Measurements from ENCODE around the gene NACC2.

NACC2 gene, protein sequence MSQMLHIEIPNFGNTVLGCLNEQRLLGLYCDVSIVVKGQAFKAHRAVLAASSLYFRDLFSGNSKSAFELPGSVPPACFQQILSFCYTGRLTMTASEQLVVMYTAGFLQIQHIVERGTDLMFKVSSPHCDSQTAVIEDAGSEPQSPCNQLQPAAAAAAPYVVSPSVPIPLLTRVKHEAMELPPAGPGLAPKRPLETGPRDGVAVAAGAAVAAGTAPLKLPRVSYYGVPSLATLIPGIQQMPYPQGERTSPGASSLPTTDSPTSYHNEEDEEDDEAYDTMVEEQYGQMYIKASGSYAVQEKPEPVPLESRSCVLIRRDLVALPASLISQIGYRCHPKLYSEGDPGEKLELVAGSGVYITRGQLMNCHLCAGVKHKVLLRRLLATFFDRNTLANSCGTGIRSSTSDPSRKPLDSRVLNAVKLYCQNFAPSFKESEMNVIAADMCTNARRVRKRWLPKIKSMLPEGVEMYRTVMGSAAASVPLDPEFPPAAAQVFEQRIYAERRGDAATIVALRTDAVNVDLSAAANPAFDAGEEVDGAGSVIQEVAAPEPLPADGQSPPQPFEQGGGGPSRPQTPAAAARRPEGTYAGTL

DNA sequence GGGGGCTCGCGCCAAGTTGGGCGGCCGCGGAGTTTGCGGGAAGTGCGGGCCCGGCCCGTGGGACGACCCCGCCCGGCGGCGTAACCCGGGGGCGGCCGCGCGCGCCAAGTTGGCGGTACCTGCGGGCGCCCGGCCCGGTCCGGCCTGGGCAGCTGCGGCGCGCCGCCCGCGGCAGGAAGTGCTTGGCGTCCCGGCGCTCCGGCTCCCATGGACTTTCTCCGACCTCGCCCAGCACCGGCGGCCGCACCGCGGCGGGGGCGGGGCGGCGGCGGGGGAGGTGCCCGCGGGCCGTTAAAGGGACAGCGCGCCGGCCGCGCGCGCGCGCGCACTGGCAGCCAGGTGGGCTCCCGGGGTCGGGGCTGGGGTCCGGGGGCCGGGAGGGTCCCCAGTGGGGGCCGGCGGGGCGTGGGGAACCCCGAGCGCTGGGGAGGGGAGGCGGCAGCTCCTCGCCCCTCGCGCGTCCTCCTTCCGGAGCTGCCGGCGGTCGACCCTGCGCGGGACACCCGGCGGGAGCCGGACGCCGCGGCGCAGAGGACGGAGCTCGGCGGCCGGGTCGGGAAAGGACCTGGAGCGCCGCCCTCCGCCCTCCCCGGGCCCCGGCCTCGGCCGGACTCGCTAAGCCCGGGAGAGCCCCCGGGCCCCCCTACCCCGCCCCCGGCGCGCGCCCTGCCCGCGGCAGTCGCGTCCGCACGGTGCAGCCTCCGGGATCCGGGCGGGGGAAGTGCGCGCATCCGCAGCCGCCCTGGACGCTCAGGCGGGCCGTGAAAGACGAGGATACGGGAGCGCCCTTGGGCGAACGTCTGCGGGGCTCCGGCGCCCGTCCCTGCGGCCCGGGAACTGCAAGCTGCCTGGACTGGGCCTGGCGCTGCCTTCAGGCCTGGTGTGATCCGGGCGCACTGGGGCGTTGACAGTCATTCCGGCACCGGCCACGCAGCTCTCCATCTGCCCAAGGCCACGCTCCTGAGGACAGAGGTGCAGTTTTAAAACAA is at the start of gene NACC2:
NACC2 (minus strand) TSS at position 220 of the 989 bp plus-strand sequence. CDS start 44,768 bp downstream, outside the sequence.
- H3K4me3 Mint-ChIP-seq: peak within 1 kb of the TSS; percentile 80 to 82
- no peaks in the 10 kb centered on the region for H3K9me3 Mint-ChIP-seq
- H3K4me1 Mint-ChIP-seq: peaks cover 48% of the 10 kb centered on the region
- H3K27me3 Mint-ChIP-seq: peaks cover 20% of the 10 kb centered on the region
- ATAC-seq (peak; percentile 48), DNase-seq (no peak)
- peak within 1 kb of the TSS; percentile 72 to 88 for H3K27ac Mint-ChIP-seq

DNA sequence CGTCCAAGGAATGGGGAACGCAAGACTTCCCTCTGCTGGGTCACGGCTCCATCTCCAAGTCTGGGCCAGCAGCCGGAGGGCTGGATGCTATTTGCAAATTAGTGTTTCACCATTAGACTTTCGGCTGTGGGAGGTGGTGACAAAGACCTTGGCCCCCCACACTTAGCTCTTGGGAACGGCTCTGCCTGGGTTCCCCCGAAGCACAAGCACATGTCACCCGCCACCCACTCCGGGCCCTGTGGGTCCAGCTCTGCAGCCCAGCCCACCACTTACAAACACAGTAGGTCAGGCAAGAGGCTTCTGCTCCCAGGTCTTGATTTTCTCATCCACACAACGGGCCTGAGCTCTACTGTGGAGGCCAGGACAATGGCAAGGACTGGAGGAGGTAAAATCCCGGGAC is 49.4 kb upstream of the NACC2 start:
- Mint-ChIP-seq H3K4me1 (no peaks in the 10 kb centered on the region), H3K27me3 (peaks cover 34% of the 10 kb centered on the region), H3K4me3 (no peak overlapping the region), H3K9me3 (no peaks in the 10 kb centered on the region), H3K27ac (no peak overlapping the region)
- no peak for DNase-seq
- no peak for ATAC-seq

DNA sequence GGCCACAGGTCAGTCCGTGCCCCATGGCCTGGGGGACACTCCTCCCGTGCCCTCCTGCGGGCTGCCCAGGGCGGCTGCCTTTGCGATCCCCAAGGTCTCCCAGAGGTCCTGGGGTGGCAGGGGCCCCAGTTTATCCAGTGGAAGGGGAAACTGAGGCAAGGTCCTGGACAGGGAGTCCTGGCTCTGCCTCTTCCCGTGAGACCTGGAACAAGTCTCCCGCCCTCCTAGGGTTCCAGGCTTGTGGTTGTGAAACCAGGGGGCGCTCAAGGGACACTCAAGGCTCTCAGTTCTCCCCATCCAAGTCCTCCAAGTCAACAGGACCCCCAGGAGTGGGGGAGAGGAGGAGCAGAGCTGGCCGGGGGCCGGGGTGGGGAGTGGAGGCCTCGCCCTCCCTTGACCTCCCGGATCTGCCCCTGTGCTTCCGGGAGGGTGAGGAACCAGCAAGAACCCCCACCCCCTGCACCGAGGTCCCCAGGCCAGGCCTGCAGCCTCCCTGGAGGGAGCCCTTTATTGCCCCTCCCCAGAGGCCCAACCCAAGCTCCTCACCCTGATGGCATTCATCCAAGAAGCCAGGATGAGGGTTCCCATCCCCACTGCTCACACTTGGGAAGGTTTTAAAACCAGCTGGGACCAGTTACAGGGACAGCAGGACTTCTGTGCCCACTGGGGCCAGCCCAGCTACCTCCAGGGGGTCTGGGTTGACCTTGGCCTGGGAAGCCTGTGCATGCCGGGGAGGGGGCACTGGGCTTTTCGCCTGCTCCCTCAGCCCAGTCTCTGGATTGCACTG is 48.3 kb upstream of the NACC2 start:
- H3K9me3 Mint-ChIP-seq: no peaks in the 10 kb centered on the region
- H3K27me3 Mint-ChIP-seq: peaks cover 39% of the 10 kb centered on the region
- no peak for DNase-seq
- H3K4me1 Mint-ChIP-seq: no peaks in the 10 kb centered on the region
- H3K27ac Mint-ChIP-seq: no peak overlapping the region
- no peak overlapping the region for H3K4me3 Mint-ChIP-seq
- ATAC-seq: no peak

DNA sequence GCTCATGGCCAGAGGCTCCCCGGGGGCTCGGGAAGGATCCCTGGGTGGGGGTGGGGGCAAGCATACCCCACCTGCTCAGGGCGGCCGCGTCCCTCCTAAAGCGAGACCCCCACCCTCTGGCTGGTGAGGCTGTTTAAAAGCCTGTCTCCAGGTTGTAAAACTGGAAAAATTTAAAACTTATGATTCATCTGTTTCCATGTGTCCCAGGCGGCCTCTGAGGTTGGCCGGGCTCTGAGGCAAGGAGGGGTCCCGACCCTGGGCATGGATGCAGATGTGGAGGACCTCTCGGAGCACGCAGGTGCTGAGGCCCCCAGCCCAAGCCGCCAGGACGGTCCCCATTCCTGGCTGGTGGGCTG is 47.7 kb upstream of the NACC2 start:
- Mint-ChIP-seq H3K4me3 (no peak overlapping the region), H3K27ac (no peak overlapping the region), H3K9me3 (no peaks in the 10 kb centered on the region), H3K27me3 (peaks cover 40% of the 10 kb centered on the region), H3K4me1 (no peaks in the 10 kb centered on the region)
- DNase-seq (no peak), ATAC-seq (no peak)

DNA sequence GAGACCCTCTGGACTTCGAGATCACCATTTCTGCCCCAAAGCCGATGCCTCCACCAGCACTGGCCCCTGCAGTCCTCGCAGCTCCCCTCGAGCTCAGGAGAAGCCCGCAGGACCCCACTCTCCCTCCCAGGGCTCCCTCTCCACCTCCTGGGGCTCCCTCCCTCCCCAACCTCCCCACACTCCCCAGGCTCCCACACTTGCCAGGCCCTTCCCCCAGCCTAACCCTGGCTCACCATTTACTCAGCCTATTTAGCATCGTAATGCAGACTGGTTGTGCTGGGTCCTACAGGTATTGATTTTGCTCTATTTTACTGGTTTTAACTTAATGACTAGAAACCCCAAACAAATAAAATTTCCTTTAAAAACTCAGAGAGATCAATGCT is 47.3 kb upstream of the NACC2 start:
- Mint-ChIP-seq H3K27ac (peak overlapping the region in 1 of 2 donors; percentile 71), H3K4me3 (no peak overlapping the region), H3K9me3 (no peaks in the 10 kb centered on the region), H3K27me3 (peaks cover 39% of the 10 kb centered on the region), H3K4me1 (no peaks in the 10 kb centered on the region)
- ATAC-seq (no peak), DNase-seq (no peak)

DNA sequence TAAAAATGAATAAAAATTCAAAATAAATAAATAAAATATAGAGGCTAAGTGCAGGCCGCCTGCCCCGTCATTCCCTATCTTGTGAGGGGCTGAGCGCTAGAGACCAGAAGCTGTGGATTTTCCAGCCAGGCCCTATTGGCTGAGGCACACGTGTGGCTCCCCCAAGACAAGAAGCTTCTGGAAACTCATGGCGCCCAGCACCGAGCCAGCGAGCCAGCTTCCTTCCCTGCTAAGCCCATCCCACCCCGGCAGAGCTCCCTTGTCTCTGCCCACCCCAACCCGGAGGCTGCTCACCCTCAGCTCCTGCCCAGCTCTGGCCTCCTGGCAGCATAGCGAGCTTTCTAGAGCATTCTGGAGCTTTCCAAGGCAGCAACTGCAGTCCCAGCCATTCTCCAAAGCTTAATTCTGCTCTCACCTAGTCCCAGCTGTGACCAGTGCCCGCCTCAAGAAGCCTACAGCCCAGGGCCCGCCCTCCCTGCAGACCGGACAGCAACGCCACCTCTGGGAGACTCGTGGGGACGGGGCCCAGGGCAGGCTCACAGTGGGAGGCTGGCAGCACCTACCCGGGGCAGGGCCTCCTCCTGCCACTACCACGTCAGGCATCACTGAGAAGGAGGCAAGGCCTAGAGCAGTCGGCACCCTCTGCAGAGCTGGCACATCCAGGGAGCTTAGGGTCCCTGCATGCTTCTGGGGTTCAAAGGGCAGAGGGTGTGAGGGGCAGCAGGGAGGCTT is 46.8 kb upstream of the NACC2 start:
- no peaks in the 10 kb centered on the region for H3K4me1 Mint-ChIP-seq
- H3K4me3 Mint-ChIP-seq: no peak overlapping the region
- ATAC-seq (no peak), DNase-seq (no peak)
- peaks cover 40% of the 10 kb centered on the region for H3K27me3 Mint-ChIP-seq
- no peaks in the 10 kb centered on the region for H3K9me3 Mint-ChIP-seq
- no peak overlapping the region for H3K27ac Mint-ChIP-seq

DNA sequence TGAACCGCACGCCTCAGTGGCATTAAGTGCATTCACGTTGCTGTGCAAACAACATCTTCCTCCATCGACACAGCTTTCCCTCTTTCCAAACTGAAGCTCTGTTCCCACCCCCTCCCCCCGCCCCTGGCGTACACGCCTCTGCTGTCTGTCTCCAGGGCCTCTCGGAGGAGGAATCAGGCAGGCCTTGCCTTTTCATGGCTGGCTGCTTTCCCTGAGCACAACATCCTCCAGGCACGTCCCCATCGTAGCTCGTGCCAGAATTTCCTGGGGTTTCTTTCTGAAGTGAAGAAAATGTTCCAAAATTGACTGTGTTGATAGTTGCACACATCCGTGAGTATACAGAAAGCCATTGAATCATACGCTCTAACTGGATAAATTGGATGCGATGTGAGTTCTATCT is 45.9 kb upstream of the NACC2 start:
- no peaks in the 10 kb centered on the region for H3K9me3 Mint-ChIP-seq
- no peak for ATAC-seq
- no peaks in the 10 kb centered on the region for H3K4me1 Mint-ChIP-seq
- no peak for DNase-seq
- no peak overlapping the region for H3K27ac Mint-ChIP-seq
- H3K4me3 Mint-ChIP-seq: no peak overlapping the region
- peaks cover 42% of the 10 kb centered on the region for H3K27me3 Mint-ChIP-seq

DNA sequence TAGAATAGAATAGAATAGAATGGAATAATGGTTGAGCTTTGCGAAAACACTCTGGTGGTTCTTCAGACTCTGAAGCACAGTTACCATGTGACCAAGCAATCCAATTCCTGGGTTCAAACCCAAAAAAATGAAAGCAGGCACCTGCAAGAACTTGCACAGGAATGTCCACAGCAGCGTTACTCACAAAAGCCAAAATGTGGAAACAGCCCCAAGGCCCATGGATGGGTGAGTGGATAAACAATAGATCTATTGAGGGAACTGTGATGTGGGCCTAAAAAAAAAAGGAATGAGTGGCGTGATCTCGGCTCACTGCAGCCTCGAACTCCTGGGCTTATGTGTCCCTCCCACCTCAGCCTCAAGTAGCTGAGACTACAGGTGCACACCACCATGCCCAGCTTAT is 45.0 kb upstream of the NACC2 start:
- H3K27ac Mint-ChIP-seq: no peak overlapping the region
- DNase-seq (no peak), ATAC-seq (no peak)
- no peak overlapping the region for H3K4me3 Mint-ChIP-seq
- H3K4me1 Mint-ChIP-seq: no peaks in the 10 kb centered on the region
- H3K9me3 Mint-ChIP-seq: no peaks in the 10 kb centered on the region
- peaks cover 42% of the 10 kb centered on the region for H3K27me3 Mint-ChIP-seq

DNA sequence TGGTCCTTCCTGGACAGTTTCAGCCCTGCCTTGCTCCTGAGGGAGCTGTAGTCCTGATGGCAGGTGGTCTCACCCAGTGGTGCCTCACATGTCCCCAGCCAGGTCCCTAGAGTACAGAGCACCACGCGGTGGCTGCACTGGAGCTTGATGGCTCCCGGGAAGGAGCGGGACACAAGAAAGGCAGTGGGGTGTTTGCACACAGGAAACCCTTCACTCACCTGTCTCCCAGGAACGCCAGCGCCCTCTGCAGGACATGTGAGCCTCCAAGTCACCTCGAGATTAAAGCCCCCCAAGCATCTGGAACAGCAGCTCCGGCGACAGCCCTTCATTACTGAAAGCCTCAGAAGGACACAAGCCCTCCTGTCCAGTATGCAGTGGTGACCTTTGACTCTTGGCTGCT is 43.5 kb upstream of the NACC2 start:
- H3K27ac Mint-ChIP-seq: no peak overlapping the region
- ATAC-seq (peak; percentile 15), DNase-seq (peak; percentile 45 to 55)
- no peak overlapping the region for H3K4me3 Mint-ChIP-seq
- H3K27me3 Mint-ChIP-seq: peaks cover 48% of the 10 kb centered on the region
- H3K4me1 Mint-ChIP-seq: peaks cover 7% of the 10 kb centered on the region
- no peaks in the 10 kb centered on the region for H3K9me3 Mint-ChIP-seq

DNA sequence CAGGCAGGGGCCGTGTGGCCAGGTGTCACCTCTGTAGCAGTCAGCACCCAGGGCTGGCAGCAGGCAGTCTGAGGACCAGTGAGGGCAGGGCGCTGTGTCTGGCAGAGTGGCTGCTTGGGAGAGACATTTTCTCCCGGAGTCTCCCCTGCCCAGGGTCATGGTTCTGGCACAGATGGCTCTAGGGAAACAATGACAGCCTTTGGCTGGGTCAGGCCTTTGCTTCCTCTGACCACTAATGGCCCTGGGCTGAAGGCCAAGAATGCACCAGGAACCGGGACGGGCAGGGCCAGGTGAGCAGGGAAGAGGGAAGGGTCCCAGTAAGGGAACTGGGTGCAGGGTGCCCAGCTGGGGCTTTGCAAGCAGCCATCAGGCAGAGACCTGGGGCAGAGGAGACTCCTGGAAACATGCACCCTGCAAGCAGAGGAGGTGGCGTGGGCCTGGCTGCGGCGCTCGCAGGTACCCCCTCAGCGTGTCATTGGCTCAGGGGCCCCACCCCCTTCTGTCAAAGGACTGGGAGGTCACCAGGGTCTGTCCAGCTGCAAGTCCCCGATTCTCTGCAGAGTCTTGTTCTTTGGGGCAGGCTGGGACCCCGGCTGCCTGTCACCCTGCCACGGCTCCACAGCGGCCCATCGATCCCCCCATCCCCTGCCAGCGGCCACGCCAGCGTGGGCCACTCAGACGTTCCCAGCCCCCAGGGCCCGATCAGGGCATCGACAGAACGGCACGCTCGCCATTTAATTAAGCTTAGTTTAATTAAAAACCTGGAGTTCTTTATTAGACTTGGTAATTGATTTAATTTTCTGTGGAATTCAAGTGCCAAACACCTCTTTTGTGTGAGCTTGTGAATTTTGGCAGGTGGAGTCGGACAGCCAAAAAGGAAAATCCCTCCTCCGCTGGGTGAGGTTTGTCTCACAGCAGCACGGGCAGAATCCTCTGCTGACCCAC is 42.5 kb upstream of the NACC2 start:
- H3K27ac Mint-ChIP-seq: no peak overlapping the region
- H3K4me1 Mint-ChIP-seq: peaks cover 11% of the 10 kb centered on the region

DNA sequence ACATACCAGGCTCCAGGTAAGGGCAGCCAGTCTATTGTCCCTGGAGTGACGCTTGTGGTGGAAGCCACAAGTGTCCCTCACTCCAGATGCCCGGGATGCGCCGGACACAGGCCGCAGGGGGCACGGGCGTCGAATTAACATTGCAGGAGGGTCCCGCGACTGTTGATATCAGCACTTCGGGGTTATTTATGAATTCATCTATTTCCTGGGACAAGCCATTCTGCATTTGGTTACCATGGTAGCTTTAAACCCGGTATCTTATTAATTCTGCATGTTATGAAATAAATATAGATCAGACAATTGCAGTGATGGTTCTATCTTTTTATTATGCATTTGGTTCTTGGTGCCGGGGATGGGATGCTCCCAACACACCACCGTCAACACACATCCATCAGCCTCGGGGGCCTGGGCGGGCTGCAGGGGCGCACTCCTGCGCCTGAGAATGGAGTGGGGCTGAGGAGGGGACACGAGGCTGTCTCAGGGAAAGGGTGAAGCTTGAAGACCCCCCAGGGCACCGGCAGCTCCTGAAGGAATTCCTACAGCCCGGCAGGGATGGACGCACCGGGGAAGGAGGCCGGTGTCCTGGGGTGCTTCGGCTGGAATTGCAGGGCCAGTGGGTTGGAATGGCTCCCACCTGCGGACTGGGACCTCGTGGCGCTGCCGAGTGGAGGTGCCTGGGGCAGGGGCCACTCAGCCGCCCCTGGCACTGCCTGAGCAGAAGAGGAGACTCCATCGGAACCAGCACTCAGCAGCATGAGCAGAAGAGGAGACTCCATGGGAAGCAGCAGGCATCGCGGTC is 41.2 kb upstream of the NACC2 start:
- no peaks in the 10 kb centered on the region for H3K9me3 Mint-ChIP-seq
- no peak for ATAC-seq
- peaks cover 70% of the 10 kb centered on the region for H3K27me3 Mint-ChIP-seq

More for the DNA sequence above, 42.5 kb upstream of the NACC2 start:
- peaks cover 57% of the 10 kb centered on the region for H3K27me3 Mint-ChIP-seq
- ATAC-seq (peak; percentile 5), DNase-seq (no peak)
- H3K4me3 Mint-ChIP-seq: no peak overlapping the region
- H3K9me3 Mint-ChIP-seq: no peaks in the 10 kb centered on the region

DNA sequence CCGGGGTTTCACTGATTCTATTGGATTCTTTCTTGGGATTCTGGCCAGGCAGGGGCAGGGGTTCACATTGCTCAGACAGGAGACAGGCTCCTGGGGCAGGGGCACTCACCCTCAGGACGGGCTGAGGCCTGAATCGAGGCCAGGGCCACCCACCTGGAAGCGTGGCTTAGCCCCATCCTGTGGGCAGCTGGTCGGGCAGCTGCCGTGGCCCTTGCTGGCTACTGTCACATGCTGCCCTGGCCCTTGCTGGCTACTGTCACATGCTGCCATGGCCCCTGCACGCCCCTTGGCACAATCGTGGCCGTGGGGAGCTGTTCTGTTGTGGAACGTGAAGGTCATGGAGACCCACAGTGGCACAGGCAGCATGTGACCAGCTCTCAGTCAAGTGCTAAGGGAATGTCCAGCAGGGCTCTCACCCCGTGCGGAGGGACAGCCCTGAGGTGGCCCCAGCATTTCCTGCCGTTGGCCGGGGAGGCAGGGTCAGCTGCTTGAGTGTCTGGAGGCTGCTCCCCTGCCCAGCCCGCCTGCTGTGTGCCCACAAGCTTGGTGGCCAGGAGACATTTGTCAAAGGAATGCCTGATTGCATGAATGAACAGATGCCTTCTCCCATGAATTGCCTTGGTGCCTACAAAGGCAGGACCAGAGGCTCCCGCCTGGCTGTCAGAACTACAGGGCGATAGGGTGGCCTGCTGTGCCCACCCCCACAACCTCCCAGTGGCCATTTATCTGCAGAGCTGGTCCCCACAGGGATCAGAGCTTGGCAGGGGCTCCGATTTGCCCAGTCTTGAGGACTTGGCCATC is 40.4 kb upstream of the NACC2 start:
- Mint-ChIP-seq H3K9me3 (no peaks in the 10 kb centered on the region), H3K4me3 (no peak overlapping the region), H3K27me3 (peaks cover 78% of the 10 kb centered on the region), H3K27ac (no peak overlapping the region), H3K4me1 (peaks cover 11% of the 10 kb centered on the region)
- DNase-seq (no peak), ATAC-seq (no peak)

More for the DNA sequence above, 41.2 kb upstream of the NACC2 start:
- Mint-ChIP-seq H3K4me1 (peaks cover 11% of the 10 kb centered on the region), H3K27ac (no peak overlapping the region), H3K4me3 (no peak overlapping the region)
- no peak for DNase-seq
